IMR-90 (cell line): ENCODE data around the gene C5AR1. TPM values are rescaled to one million over a fixed set of nuclear protein-coding genes. Genes with fewer than 3 reads are reported as not detected.

ENCODE experiments used
- ATAC-seq: fragments of 200-7000 bp; cut with Tn5 transposase; 2 replicates; pipeline ENCODE4 v1.9.1; 2020; ENCODE audit warnings: low read depth, mild to moderate bottlenecking, moderate library complexity
- BruUV-seq: library from RNA; stranded (reverse); fragments of 400-500 nt; replicated peaks from 2 replicates; lab custom pipeline; 2021; lab: Mats Ljungman, UMichigan
- CTCF ChIA-PET: fragments of 300-600 bp; formaldehyde crosslinking; extraction: SDS; loops from one replicate; lab custom pipeline; 2021; ENCODE audit warnings: antibody characterized with exemption; lab: Yijun Ruan, JAX
- POLR2A ChIA-PET: fragments of 300-600 bp; sonication (Branson Sonifier 250); formaldehyde crosslinking; loops from one replicate; lab custom pipeline; 2022; ENCODE audit warnings: antibody characterized with exemption; ENCODE audit not compliant: unreplicated experiment; lab: Charles Lee
- DNase-seq: peaks from one replicate; pipeline ENCODE4 v3.0.0; 2013
- H2AFZ ChIP-seq: replicated peaks from 2 replicates; pipeline ENCODE3; 2013; ENCODE audit warnings: low read length, mild to moderate bottlenecking; ENCODE audit not compliant: poor library complexity
- H2AK5ac ChIP-seq: 2 replicates; pipeline ENCODE4 v1.6.1; 2013; ENCODE audit warnings: low read depth, low read length, inconsistent platforms
- H2AK9ac ChIP-seq: replicated peaks from 2 replicates; pipeline ENCODE3; 2013; ENCODE audit warnings: mild to moderate bottlenecking, low read depth, low read length, moderate library complexity; ENCODE audit not compliant: poor library complexity
- H2BK120ac ChIP-seq: 2 replicates; pipeline ENCODE4 v1.6.1; 2013; ENCODE audit warnings: low read depth, low read length, inconsistent platforms
- H2BK15ac ChIP-seq: 3 replicates; pipeline ENCODE4 v1.6.1; 2013; ENCODE audit warnings: low read depth, low read length, inconsistent platforms
- H2BK20ac ChIP-seq: 2 replicates; pipeline ENCODE4 v1.6.1; 2013; ENCODE audit warnings: low read depth, mild to moderate bottlenecking, inconsistent platforms, low read length, moderate library complexity
- H2BK5ac ChIP-seq: 2 replicates; pipeline ENCODE4 v1.6.1; 2013; ENCODE audit warnings: mild to moderate bottlenecking, low read depth, low read length, inconsistent platforms; ENCODE audit not compliant: poor library complexity, severe bottlenecking
- H3K14ac ChIP-seq: replicated peaks from 2 replicates; pipeline ENCODE4 v1.6.1; 2013; ENCODE audit warnings: low read depth, low read length, inconsistent platforms
- H3K18ac ChIP-seq: 2 replicates; pipeline ENCODE4 v1.6.1; 2013; ENCODE audit warnings: low read depth, low read length, control low read depth
- H3K23ac ChIP-seq: 2 replicates; pipeline ENCODE4 v1.6.1; 2013; ENCODE audit warnings: low read depth, low read length, inconsistent platforms
- H3K27ac ChIP-seq: 2 replicates; pipeline ENCODE4 v1.5.1; 2013; ENCODE audit warnings: mild to moderate bottlenecking, control low read depth, low read length; ENCODE audit not compliant: insufficient read depth
- H3K27me3 ChIP-seq: 2 replicates; pipeline ENCODE4 v1.6.1; 2013; ENCODE audit warnings: low read length; ENCODE audit not compliant: control insufficient read depth, insufficient read depth
- H3K36me3 ChIP-seq: 2 replicates; pipeline ENCODE4 v1.6.1; 2013; ENCODE audit warnings: low read length, mixed read lengths; ENCODE audit not compliant: control insufficient read depth, insufficient read depth
- H3K4ac ChIP-seq: 2 replicates; pipeline ENCODE4 v1.6.1; 2013; ENCODE audit warnings: low read depth, low read length, inconsistent platforms
- H3K4me1 ChIP-seq: 2 replicates; pipeline ENCODE4 v1.6.1; 2013; ENCODE audit warnings: low read length, mixed read lengths; ENCODE audit not compliant: control insufficient read depth, insufficient read depth
- H3K4me2 ChIP-seq: 2 replicates; pipeline ENCODE4 v1.6.1; 2013; ENCODE audit warnings: low read depth, mild to moderate bottlenecking, control low read depth, low read length, moderate library complexity
- H3K4me3 ChIP-seq: 2 replicates; pipeline ENCODE4 v1.5.1; 2013; ENCODE audit warnings: low read depth, mild to moderate bottlenecking, control low read depth, low read length, moderate library complexity; ENCODE audit not compliant: insufficient read depth
- H3K56ac ChIP-seq: 2 replicates; pipeline ENCODE4 v1.6.1; 2013; ENCODE audit warnings: low read length, inconsistent platforms; ENCODE audit not compliant: insufficient read depth; ENCODE audit errors: extremely low read depth
- H3K79me1 ChIP-seq, 2 experiments: 2 replicates each; pipeline ENCODE4 v1.6.1; 2013; ENCODE audit warnings: low read length in 2 of 2, inconsistent platforms in 1 of 2, low read depth in 1 of 2
- H3K9ac ChIP-seq: 2 replicates; pipeline ENCODE4 v1.6.1; 2013; ENCODE audit warnings: low read depth, low read length, control low read depth
- H3K9me1 ChIP-seq: 2 replicates; pipeline ENCODE4 v1.6.1; 2013; ENCODE audit warnings: low read length, inconsistent platforms; ENCODE audit not compliant: insufficient read depth
- H3K9me3 ChIP-seq: 2 replicates; pipeline ENCODE4 v1.6.1; 2013; ENCODE audit warnings: low read length; ENCODE audit not compliant: control insufficient read depth, insufficient read depth
- H4K20me1 ChIP-seq: 2 replicates; pipeline ENCODE4 v1.6.1; 2013; ENCODE audit warnings: low read length, inconsistent platforms; ENCODE audit not compliant: insufficient read depth
- H4K5ac ChIP-seq: 2 replicates; pipeline ENCODE4 v1.6.1; 2013; ENCODE audit warnings: mild to moderate bottlenecking, low read depth, low read length, control low read depth
- H4K8ac ChIP-seq, 2 experiments: 2 replicates each; pipeline ENCODE4 v1.6.1; 2013; ENCODE audit warnings: low read depth in 2 of 2, low read length in 2 of 2, control low read depth in 1 of 2, inconsistent platforms in 1 of 2
- H4K91ac ChIP-seq: 2 replicates; pipeline ENCODE4 v1.6.1; 2013; ENCODE audit warnings: low read depth, low read length, inconsistent platforms; ENCODE audit not compliant: insufficient read depth
- MXI1 ChIP-seq: IDR thresholded peaks from 2 replicates; pipeline ENCODE4 v1.6.1; 2012; ENCODE audit warnings: low read depth, mild to moderate bottlenecking, low read length, moderate library complexity, borderline replicate concordance
- POLR2A ChIP-seq: IDR thresholded peaks from 2 replicates; pipeline ENCODE4 v1.6.1; 2012; ENCODE audit warnings: mild to moderate bottlenecking, low read depth, low read length
- USF2 ChIP-seq: fragments of 150-350 bp; IDR thresholded peaks from 2 replicates; pipeline ENCODE4 v1.6.1; 2017; ENCODE audit warnings: mild to moderate bottlenecking, antibody characterized with exemption, low read length, low read depth
- WGBS, 2 experiments: methylation state at CpG; one replicate each; pipeline versions ENCODE4 v1.1.5 to v1.1.7; 2013; ENCODE audit warnings: missing lambda C conversion rate in 2 of 2; ENCODE audit not compliant: insufficient read length in 1 of 2; ENCODE audit errors: extremely low coverage in 2 of 2; 5-methylcytosine and 5-hydroxymethylcytosine counted together
- dilution Hi-C: fragments of 300-500 bp; cut with HindIII; formaldehyde crosslinking; loops from one replicate; pipeline ENCODE4 v1.14.3; 2018; ENCODE audit warnings: low sequenced_read_pairs; ENCODE audit not compliant: unreplicated experiment
- in situ Hi-C: fragments of 300-500 bp; cut with MboI; formaldehyde crosslinking; loops from 3 replicates; pipeline ENCODE4 v1.14.3; 2019; ENCODE audit warnings: low sequenced_read_pairs, inconsistent platforms, mixed read lengths
- intact Hi-C: fragments of 100-400 bp; cut with micrococcal nuclease; formaldehyde crosslinking; loops from 2 replicates; pipeline ENCODE4 v1.10.0; 2022
- polyA plus RNA-seq, 3 experiments: library from polyadenylated mRNA; depleted of rRNA; stranded (reverse); fragments of >200 nt; gene quantifications; 2 replicates each; pipeline ENCODE4 v1.2.3, GENCODE V29; 2012; ENCODE audit warnings: low replicate concordance in 1 of 3
- total RNA-seq: library from RNA; depleted of rRNA; stranded (reverse); fragments of >200 nt; gene quantifications from 2 replicates; pipeline ENCODE4 v1.2.3, GENCODE V29; 2012

C5AR1 gene
- total and polyA plus RNA-seq, 2 of the 4 experiments (the other 2 are of a cell fraction) = under 0.01 to 1.0 TPM

- H2BK20ac ChIP-seq = no peak overlapping the region
- no peak overlapping the region for H3K4me2 ChIP-seq
- H3K36me3 ChIP-seq = no peaks in the 10 kb centered on the region
- H2BK15ac ChIP-seq = no peak overlapping the region
- no peaks in the 10 kb centered on the region for H3K4me1 ChIP-seq
- ChIA-PET POLR2A (no interaction called here), CTCF (interaction anchor here (0.6 kb wide), 1 partner anchor 10 kb away, joined by 5 read pairs; no protein-coding TSS in a partner anchor)
- H2BK5ac ChIP-seq = no peak overlapping the region
- dilution Hi-C loops = no loop called here
- 0 out of 2 replicates have a peak, but pooled peaks cover 3% of the 10 kb centered on the region for H3K9me1 ChIP-seq
- intact Hi-C loops = no loop called here
- H3K18ac ChIP-seq = no peak overlapping the region
- no peak overlapping the region for H4K8ac ChIP-seq
- peaks cover 2% of the 10 kb centered on the region for H3K9me3 ChIP-seq
- no peaks in the 10 kb centered on the region for H4K20me1 ChIP-seq
- TF ChIP-seq USF2 (no peak), MXI1 (no peak), POLR2A (no peak)
- ATAC-seq (no peak), DNase-seq (no peak)
- H4K91ac ChIP-seq = no peak overlapping the region
- H3K14ac ChIP-seq = no peak overlapping the region
- no peak overlapping the region for H3K9ac ChIP-seq
- H3K23ac ChIP-seq = no peak overlapping the region
- in situ Hi-C loops = no loop called here
- H3K27me3 ChIP-seq = peaks cover 8% of the 10 kb centered on the region
- no peak overlapping the region for H2AK5ac ChIP-seq
- no CpG with 5 or more reads among the region's 2 CpGs for WGBS, 2 experiments
- H3K4ac ChIP-seq = no peak overlapping the region
- no peak overlapping the region for H4K5ac ChIP-seq
- no peak overlapping the region for H2BK120ac ChIP-seq
- H2AFZ ChIP-seq = no peak overlapping the region
- no peak overlapping the region for H3K27ac ChIP-seq
- no peak overlapping the region for H3K56ac ChIP-seq
- H3K79me1 ChIP-seq = no peaks in the 10 kb centered on the region
- no peak overlapping the region for H2AK9ac ChIP-seq
- no TSS peak for BruUV-seq
- no peak overlapping the region for H3K4me3 ChIP-seq
These were observed 12.4 kb downstream of the C5AR1 start for GRCh38 chr19:47322058-47322457.
